Heart left ventricle (tissue), 13 donors: ENCODE results near the gene RUNX3.

Source experiments
- POLR2A ChIP-seq, 2 donors: fragments of 450-650 bp; IDR thresholded peaks; one replicate each; pipeline ENCODE4 v1.6.1; 2017; ENCODE audit warnings: antibody characterized with exemption in 2 of 2, mild to moderate bottlenecking in 2 of 2, moderate library complexity in 2 of 2
- TF ChIP-seq, protein P1 (sequence below), 12 donors: fragments of 200-600 bp; sonication (generic) in 4 of 12; IDR thresholded peaks; one replicate each; pipeline versions ENCODE4 v1.5.0 to v1.8.0; 2018 to 2022; ENCODE audit warnings: antibody characterized with exemption in 12 of 12, mild to moderate bottlenecking in 5 of 12
- donor health status: ischemic (EF 13 %, LVEDD 7.1; RV severe dilation, severe dysfunction).
- donor health status: DM: no; HTN: yes; CAD: no.
- donor health status: DM: no; HTN: no; CAD: no.
- donor health status: ischemic (EF 25% LVEDD 6.9; RV normal size, moderate dysfunction).
- donor health status: ischemic (EF 25% LVEDD 5.7; RV mildly dilated, moderate dysfunction).
- donor health status: ischemic (EF 35%, LVEDD 5.7; RV mildly dilated, moderate dysfunction).
- donor health status: nonischemic (EF 11% LVEDD 7.7; RV severe dilation, severe dysfunction).
- donor health status: DM: yes; HTN: yes; CAD: no.
- donor health status: PGD.
- donor health status: ischemic (EF 29% LVEDD 5.4; RV normal size, mild dysfunction).
- donor health status: nonischemic (EF 23%, LVEDD 6.1; RV moderate dilation, normal function).

DNA sequence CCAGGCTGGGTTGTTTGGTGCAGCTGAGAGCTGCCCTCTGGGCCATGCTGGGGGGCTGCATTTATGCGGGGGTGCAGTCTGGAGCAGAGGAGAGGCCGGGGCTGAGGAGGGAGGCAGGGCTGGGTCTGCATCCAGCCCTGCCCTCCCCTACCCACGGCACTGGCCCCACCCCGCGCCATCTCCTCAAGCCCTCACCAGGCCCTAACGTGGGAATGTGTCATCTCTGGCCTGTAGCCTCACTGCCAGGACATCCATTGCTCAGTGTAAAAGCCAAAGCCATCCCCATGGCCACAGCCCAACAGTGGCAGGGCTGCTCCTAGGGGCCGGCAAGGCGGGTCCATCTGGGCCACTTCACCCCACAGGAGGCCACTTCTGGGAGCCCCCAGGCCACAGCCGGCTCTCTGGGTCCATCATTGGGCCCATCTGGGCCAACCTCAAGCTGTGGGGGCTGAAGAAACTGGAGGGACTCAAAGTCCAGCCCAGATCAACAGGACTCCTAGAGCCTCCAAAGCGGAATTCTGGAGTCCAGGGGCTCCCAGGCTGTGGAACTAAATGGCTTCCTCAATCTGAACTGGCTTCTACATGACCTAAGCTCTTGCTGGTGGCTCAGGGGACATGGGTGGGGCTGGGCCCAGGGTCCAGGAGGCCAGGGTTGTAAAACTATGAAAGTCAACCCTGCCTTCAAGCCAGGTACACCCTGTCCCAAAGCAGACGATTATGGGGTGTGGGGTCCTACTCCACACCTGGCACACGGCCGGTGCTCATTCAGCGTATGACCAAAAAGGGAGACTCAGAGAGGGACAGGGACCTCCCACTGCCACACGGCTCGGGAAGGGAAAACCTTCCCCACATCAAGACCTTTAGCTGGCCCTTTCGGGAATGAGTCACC, 32.6 kb downstream of the RUNX3 start:
- TF ChIP-seq, protein P1, sequence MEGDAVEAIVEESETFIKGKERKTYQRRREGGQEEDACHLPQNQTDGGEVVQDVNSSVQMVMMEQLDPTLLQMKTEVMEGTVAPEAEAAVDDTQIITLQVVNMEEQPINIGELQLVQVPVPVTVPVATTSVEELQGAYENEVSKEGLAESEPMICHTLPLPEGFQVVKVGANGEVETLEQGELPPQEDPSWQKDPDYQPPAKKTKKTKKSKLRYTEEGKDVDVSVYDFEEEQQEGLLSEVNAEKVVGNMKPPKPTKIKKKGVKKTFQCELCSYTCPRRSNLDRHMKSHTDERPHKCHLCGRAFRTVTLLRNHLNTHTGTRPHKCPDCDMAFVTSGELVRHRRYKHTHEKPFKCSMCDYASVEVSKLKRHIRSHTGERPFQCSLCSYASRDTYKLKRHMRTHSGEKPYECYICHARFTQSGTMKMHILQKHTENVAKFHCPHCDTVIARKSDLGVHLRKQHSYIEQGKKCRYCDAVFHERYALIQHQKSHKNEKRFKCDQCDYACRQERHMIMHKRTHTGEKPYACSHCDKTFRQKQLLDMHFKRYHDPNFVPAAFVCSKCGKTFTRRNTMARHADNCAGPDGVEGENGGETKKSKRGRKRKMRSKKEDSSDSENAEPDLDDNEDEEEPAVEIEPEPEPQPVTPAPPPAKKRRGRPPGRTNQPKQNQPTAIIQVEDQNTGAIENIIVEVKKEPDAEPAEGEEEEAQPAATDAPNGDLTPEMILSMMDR (IDR thresholded peaks at IDR 0.05) = no peak
- no peak for TF ChIP-seq POLR2A (IDR thresholded peaks at IDR 0.05)
